OCI-LY7 (cell line): ENCODE measurements around the gene VWA7.
"Not testable (repeated sequence)": the region's sequence is repeated elsewhere in the genome, so short reads cannot be mapped to it uniquely, and the experiment has no call there.

ENCODE experiments used
- EZH2phosphoT487 ChIP-seq: fragments of 200-600 bp; sonication (generic); IDR thresholded peaks from 2 replicates; pipeline ENCODE4 v1.6.1; 2018; ENCODE audit warnings: low read depth, borderline replicate concordance, mild to moderate bottlenecking, mixed run types, antibody characterized with exemption, low read length, moderate library complexity, mixed read lengths
- TF ChIP-seq, protein P1 (sequence below): fragments of 200-600 bp; sonication (generic); conservative IDR thresholded peaks from 2 replicates; pipeline ENCODE4 v1.5.1; 2014; ENCODE audit warnings: mild to moderate bottlenecking, antibody characterized with exemption, low read length, moderate library complexity, mixed read lengths

DNA sequence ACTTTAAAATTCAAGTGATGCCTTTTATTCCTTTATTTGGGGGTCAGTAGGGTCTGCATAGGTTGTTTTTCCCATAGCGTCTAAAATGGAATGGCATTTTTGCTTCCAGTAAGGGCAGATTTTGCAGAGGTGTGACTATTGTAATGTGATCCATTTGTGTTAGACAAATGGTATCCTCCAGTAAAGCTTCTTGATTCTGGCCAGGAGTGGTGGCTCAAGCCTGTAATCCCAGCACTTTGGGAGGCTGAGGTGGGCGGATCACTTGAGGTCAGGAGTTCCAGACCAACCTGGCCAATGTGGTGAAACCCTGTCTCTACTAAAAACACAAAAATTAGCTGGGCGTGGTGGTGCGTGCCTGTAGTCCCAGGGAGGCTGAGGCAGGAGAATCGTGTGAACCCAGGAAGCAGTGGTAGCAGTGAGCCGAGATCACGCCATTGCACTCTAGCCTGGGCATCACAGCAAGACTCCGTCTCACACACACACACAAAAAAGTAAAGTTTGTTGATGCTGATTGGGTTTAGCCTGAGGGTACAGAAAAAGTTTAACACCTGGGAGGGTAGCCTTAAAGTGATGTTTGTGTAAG, 40.9 kb upstream of the VWA7 start:
- not testable (repeated sequence) for TF ChIP-seq EZH2phosphoT487
- TF ChIP-seq, protein P1, sequence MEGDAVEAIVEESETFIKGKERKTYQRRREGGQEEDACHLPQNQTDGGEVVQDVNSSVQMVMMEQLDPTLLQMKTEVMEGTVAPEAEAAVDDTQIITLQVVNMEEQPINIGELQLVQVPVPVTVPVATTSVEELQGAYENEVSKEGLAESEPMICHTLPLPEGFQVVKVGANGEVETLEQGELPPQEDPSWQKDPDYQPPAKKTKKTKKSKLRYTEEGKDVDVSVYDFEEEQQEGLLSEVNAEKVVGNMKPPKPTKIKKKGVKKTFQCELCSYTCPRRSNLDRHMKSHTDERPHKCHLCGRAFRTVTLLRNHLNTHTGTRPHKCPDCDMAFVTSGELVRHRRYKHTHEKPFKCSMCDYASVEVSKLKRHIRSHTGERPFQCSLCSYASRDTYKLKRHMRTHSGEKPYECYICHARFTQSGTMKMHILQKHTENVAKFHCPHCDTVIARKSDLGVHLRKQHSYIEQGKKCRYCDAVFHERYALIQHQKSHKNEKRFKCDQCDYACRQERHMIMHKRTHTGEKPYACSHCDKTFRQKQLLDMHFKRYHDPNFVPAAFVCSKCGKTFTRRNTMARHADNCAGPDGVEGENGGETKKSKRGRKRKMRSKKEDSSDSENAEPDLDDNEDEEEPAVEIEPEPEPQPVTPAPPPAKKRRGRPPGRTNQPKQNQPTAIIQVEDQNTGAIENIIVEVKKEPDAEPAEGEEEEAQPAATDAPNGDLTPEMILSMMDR = 0 out of 2 replicates have a peak, but pooled peaks have one; percentile 9
